Measurements from ENCODE around the gene SPRR3.
"Not testable (repeated sequence)": the region's sequence is repeated elsewhere in the genome, so short reads cannot be mapped to it uniquely, and the experiment has no call there.

DNA sequence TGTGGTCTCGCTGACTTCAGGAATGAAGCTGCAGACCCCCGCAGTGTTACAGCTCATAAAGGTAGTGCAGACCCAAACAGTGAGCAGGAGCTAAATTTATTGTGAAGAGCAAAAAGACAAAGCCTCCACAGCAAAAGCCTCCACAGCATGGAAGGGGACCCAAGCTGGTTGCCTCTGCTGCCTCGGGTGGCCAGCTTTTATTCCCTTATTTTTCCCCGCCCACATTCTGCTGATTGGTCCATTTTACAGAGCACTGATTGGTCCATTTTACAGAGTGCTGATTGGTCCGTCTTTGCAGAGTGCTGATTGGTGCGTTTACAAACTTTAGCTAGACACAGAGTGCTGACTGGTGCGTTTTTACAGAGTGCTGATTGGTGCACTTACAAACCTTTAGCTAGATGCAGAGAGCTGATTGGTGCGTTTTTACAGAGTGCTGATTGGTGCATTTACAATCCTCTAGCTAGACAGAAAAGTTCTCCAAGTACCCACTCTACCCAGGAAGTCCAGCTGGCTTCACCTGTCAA is 9.7 kb downstream of the SPRR3 start:
- TF ChIP-seq CTCF (conservative IDR thresholded peaks at IDR 0.05 in 1 of 2, IDR thresholded peaks at IDR 0.05 in 1 of 2; ENCODE audit: extremely low read depth in 1 of 2, insufficient read depth in 1 of 2, low read depth in 1 of 2, low read length in 2 of 2); EZH2 (IDR thresholded peaks at IDR 0.05; ENCODE audit: borderline replicate concordance, low read length): not testable (repeated sequence)

All from mammary epithelial cell (primary cell).